ENCODE measurements around the gene UBE4B. TPM values are rescaled to one million over a fixed set of nuclear protein-coding genes. Genes with fewer than 3 reads are reported as not detected.
"Not testable (repeated sequence)": the region's sequence is repeated elsewhere in the genome, so short reads cannot be mapped to it uniquely, and the experiment has no call there.

The UBE4B gene
- total and polyA plus RNA-seq, 10 of the 15 experiments (the other 5 are each of a cell fraction or from before 2014, with no cell fraction given), result 2.9 to 32.6 (median 20.7) TPM

- TF ChIP-seq NR2C2 (IDR thresholded peaks at IDR 0.05; ENCODE audit: borderline replicate concordance, control insufficient read depth, insufficient read length, low read depth) (no peak), PBX3 (IDR thresholded peaks at IDR 0.05; ENCODE audit: insufficient replicate concordance, low read depth, low read length) (no peak), BMI1 (IDR thresholded peaks at IDR 0.05; ENCODE audit: borderline replicate concordance) (no peak), ZZZ3 (IDR thresholded peaks at IDR 0.05; ENCODE audit: control insufficient read depth, insufficient read length, low read depth) (no peak), FOXK2 (IDR thresholded peaks at IDR 0.05) (no peak), NFXL1 (IDR thresholded peaks at IDR 0.05; ENCODE audit: borderline replicate concordance) (no peak), MEF2B (IDR thresholded peaks at IDR 0.05; ENCODE audit: partially characterized antibody, poor library complexity, severe bottlenecking) (no peak)
Measured at GRCh38 chr1:10025354-10025753, 7.4 kb upstream of the UBE4B start (continued).

- intact Hi-C loops (cut with micrococcal nuclease; ENCODE audit: unreplicated experiment), result no loop called here
- H3K4me1 ChIP-seq (ENCODE audit: control insufficient read depth, insufficient read depth, low read length), result peaks cover 5% of the 10 kb centered on the region; the same call in 1 of the 2 replicates
- H2AFZ ChIP-seq (ENCODE audit: control insufficient read depth, low read depth, low read length), result no peak overlapping the region; the same call in 1 of the 2 replicates
- H3K27ac ChIP-seq (ENCODE audit: control insufficient read depth, insufficient read depth), result no peak overlapping the region
- POLR2A ChIA-PET, result no interaction called here
- H4K20me1 ChIP-seq (ENCODE audit: control insufficient read depth, insufficient read depth), result no peaks in the 10 kb centered on the region
- CTCF ChIA-PET, result interaction anchor here (1.1 to 2.4 kb wide), 3 partner anchors 77 to 152 kb away, joined by 4 to 12 read pairs (median 4); no protein-coding TSS in a partner anchor
- H3K4me2 ChIP-seq (ENCODE audit: control insufficient read depth, insufficient read depth), result no peak overlapping the region
- SMC1A ChIA-PET (ENCODE audit: uncharacterized antibody, unreplicated experiment), result interaction anchor here (1.0 to 1.2 kb wide), 2 partner anchors 76 to 89 kb away, joined by 3 read pairs; no protein-coding TSS in a partner anchor
- RAD21 ChIA-PET (ENCODE audit: unreplicated experiment), result interaction anchor here (0.9 kb wide), 1 partner anchor 66 kb away, joined by 3 read pairs; no protein-coding TSS in a partner anchor
- no TSS peak for BruUV-seq (replicated peaks)
- H3K4me3 ChIP-seq, result no peak overlapping the region
- FAIRE-seq (no peak), DNase-seq (ENCODE audit: low read depth, low spot score) (no peak), ATAC-seq (no peak)
- no peaks in the 10 kb centered on the region for H3K36me3 ChIP-seq (ENCODE audit: control insufficient read depth in 2 of 2, insufficient read depth in 2 of 2, low read length in 1 of 2)
- no peaks in the 10 kb centered on the region; the same call in 2 of the 3 replicates for H3K9me3 ChIP-seq (replicated peaks; ENCODE audit: control insufficient read depth, insufficient read depth, low read length)
- in situ Hi-C loops (cut with MboI), result no loop called here
- TF ChIP-seq PAX8 (IDR thresholded peaks at IDR 0.05), result no peak
- H3K27me3 ChIP-seq (replicated peaks in 1 of 2; ENCODE audit: control insufficient read depth in 2 of 2, insufficient read depth in 2 of 2, low read length in 1 of 2), result no peaks in the 10 kb centered on the region
- H3K79me2 ChIP-seq (ENCODE audit: control insufficient read depth, insufficient read depth, low read length), result no peaks in the 10 kb centered on the region
- H3K9ac ChIP-seq (ENCODE audit: control insufficient read depth, insufficient read depth, low read length), result no peak overlapping the region
Measured at GRCh38 chr1:10027027-10027426, 5.7 kb upstream of the UBE4B start.

DNA sequence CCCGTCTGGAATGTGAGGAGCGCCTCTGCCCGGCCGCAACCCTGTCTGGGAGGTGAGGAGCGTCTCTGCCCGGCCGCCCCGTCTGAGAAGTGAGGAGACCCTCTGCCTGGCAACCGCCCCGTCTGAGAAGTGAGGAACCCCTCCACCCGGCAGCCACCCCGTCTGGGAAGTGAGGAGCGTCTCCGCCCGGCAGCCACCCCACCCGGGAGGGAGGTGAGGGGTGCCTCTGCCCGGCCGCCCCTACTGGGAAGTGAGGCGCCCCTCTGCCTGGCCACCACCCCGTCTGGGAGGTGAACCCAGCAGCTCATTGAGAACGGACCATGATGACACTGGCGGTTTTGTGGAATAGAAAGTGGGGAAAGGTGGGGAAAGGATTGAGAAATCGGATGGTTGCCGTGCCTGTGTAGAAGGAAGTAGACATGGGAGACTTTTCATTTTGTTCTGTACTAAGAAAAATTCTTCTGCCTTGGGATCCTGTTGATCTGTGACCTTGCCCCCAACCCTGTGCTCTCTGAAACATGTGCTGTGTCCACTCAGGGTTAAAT is 3.7 kb upstream of the UBE4B start:
- RAD21 ChIA-PET (ENCODE audit: unreplicated experiment); SMC1A ChIA-PET (ENCODE audit: uncharacterized antibody, unreplicated experiment); H3K9ac ChIP-seq (ENCODE audit: control insufficient read depth, insufficient read depth, low read length); H4K20me1 ChIP-seq (ENCODE audit: control insufficient read depth, insufficient read depth); ATAC-seq; intact Hi-C loops (cut with micrococcal nuclease; ENCODE audit: unreplicated experiment); H3K27me3 ChIP-seq (replicated peaks in 1 of 2; ENCODE audit: control insufficient read depth in 2 of 2, insufficient read depth in 2 of 2, low read length in 1 of 2); H2AFZ ChIP-seq (ENCODE audit: control insufficient read depth, low read depth, low read length); H3K4me3 ChIP-seq; H3K36me3 ChIP-seq (ENCODE audit: control insufficient read depth in 2 of 2, insufficient read depth in 2 of 2, low read length in 1 of 2); H3K27ac ChIP-seq (ENCODE audit: control insufficient read depth, insufficient read depth); POLR2A ChIA-PET; CTCF ChIA-PET; H3K4me1 ChIP-seq (ENCODE audit: control insufficient read depth, insufficient read depth, low read length); in situ Hi-C loops (cut with MboI); H3K9me3 ChIP-seq (replicated peaks; ENCODE audit: control insufficient read depth, insufficient read depth, low read length); H3K4me2 ChIP-seq (ENCODE audit: control insufficient read depth, insufficient read depth); BruUV-seq (replicated peaks); DNase-seq (ENCODE audit: low read depth, low spot score); FAIRE-seq: not testable (repeated sequence)
- 88% methylated on average over 18 of the region's 24 CpGs for WGBS (ENCODE audit: insufficient coverage, insufficient replicate concordance, low lambda C conversion rate, missing lambda C conversion rate)
- H3K79me2 ChIP-seq (ENCODE audit: control insufficient read depth, insufficient read depth, low read length), result peaks cover 11% of the 10 kb centered on the region
